IMR-90 (cell line): ENCODE results near the gene BLOC1S6. TPM values are rescaled to one million over a fixed set of nuclear protein-coding genes. Genes with fewer than 3 reads are reported as not detected.

Experiments
- ATAC-seq: fragments of 200-7000 bp; cut with Tn5 transposase; 2 replicates; pipeline ENCODE4 v1.9.1; 2020; ENCODE audit warnings: low read depth, mild to moderate bottlenecking, moderate library complexity
- BruUV-seq: library from RNA; stranded (reverse); fragments of 400-500 nt; replicated peaks from 2 replicates; lab custom pipeline; 2021; lab: Mats Ljungman, UMichigan
- CTCF ChIA-PET: fragments of 300-600 bp; formaldehyde crosslinking; extraction: SDS; loops from one replicate; lab custom pipeline; 2021; ENCODE audit warnings: antibody characterized with exemption; lab: Yijun Ruan, JAX
- POLR2A ChIA-PET: fragments of 300-600 bp; sonication (Branson Sonifier 250); formaldehyde crosslinking; loops from one replicate; lab custom pipeline; 2022; ENCODE audit warnings: antibody characterized with exemption; ENCODE audit not compliant: unreplicated experiment; lab: Charles Lee
- DNase-seq: peaks from one replicate; pipeline ENCODE4 v3.0.0; 2013
- H2AFZ ChIP-seq: replicated peaks from 2 replicates; pipeline ENCODE3; 2013; ENCODE audit warnings: low read length, mild to moderate bottlenecking; ENCODE audit not compliant: poor library complexity
- H2AK5ac ChIP-seq: 2 replicates; pipeline ENCODE4 v1.6.1; 2013; ENCODE audit warnings: low read depth, low read length, inconsistent platforms
- H2AK9ac ChIP-seq: replicated peaks from 2 replicates; pipeline ENCODE3; 2013; ENCODE audit warnings: mild to moderate bottlenecking, low read depth, low read length, moderate library complexity; ENCODE audit not compliant: poor library complexity
- H2BK120ac ChIP-seq: 2 replicates; pipeline ENCODE4 v1.6.1; 2013; ENCODE audit warnings: low read depth, low read length, inconsistent platforms
- H2BK15ac ChIP-seq: 3 replicates; pipeline ENCODE4 v1.6.1; 2013; ENCODE audit warnings: low read depth, low read length, inconsistent platforms
- H2BK20ac ChIP-seq: 2 replicates; pipeline ENCODE4 v1.6.1; 2013; ENCODE audit warnings: low read depth, mild to moderate bottlenecking, inconsistent platforms, low read length, moderate library complexity
- H2BK5ac ChIP-seq: 2 replicates; pipeline ENCODE4 v1.6.1; 2013; ENCODE audit warnings: mild to moderate bottlenecking, low read depth, low read length, inconsistent platforms; ENCODE audit not compliant: poor library complexity, severe bottlenecking
- H3K14ac ChIP-seq: replicated peaks from 2 replicates; pipeline ENCODE4 v1.6.1; 2013; ENCODE audit warnings: low read depth, low read length, inconsistent platforms
- H3K18ac ChIP-seq: 2 replicates; pipeline ENCODE4 v1.6.1; 2013; ENCODE audit warnings: low read depth, low read length, control low read depth
- H3K23ac ChIP-seq: 2 replicates; pipeline ENCODE4 v1.6.1; 2013; ENCODE audit warnings: low read depth, low read length, inconsistent platforms
- H3K27ac ChIP-seq: 2 replicates; pipeline ENCODE4 v1.5.1; 2013; ENCODE audit warnings: mild to moderate bottlenecking, control low read depth, low read length; ENCODE audit not compliant: insufficient read depth
- H3K27me3 ChIP-seq: 2 replicates; pipeline ENCODE4 v1.6.1; 2013; ENCODE audit warnings: low read length; ENCODE audit not compliant: control insufficient read depth, insufficient read depth
- H3K36me3 ChIP-seq: 2 replicates; pipeline ENCODE4 v1.6.1; 2013; ENCODE audit warnings: low read length, mixed read lengths; ENCODE audit not compliant: control insufficient read depth, insufficient read depth
- H3K4ac ChIP-seq: 2 replicates; pipeline ENCODE4 v1.6.1; 2013; ENCODE audit warnings: low read depth, low read length, inconsistent platforms
- H3K4me1 ChIP-seq: 2 replicates; pipeline ENCODE4 v1.6.1; 2013; ENCODE audit warnings: low read length, mixed read lengths; ENCODE audit not compliant: control insufficient read depth, insufficient read depth
- H3K4me2 ChIP-seq: 2 replicates; pipeline ENCODE4 v1.6.1; 2013; ENCODE audit warnings: low read depth, mild to moderate bottlenecking, control low read depth, low read length, moderate library complexity
- H3K4me3 ChIP-seq: 2 replicates; pipeline ENCODE4 v1.5.1; 2013; ENCODE audit warnings: low read depth, mild to moderate bottlenecking, control low read depth, low read length, moderate library complexity; ENCODE audit not compliant: insufficient read depth
- H3K56ac ChIP-seq: 2 replicates; pipeline ENCODE4 v1.6.1; 2013; ENCODE audit warnings: low read length, inconsistent platforms; ENCODE audit not compliant: insufficient read depth; ENCODE audit errors: extremely low read depth
- H3K79me1 ChIP-seq, 2 experiments: 2 replicates each; pipeline ENCODE4 v1.6.1; 2013; ENCODE audit warnings: low read length in 2 of 2, inconsistent platforms in 1 of 2, low read depth in 1 of 2
- H3K9ac ChIP-seq: 2 replicates; pipeline ENCODE4 v1.6.1; 2013; ENCODE audit warnings: low read depth, low read length, control low read depth
- H3K9me1 ChIP-seq: 2 replicates; pipeline ENCODE4 v1.6.1; 2013; ENCODE audit warnings: low read length, inconsistent platforms; ENCODE audit not compliant: insufficient read depth
- H3K9me3 ChIP-seq: 2 replicates; pipeline ENCODE4 v1.6.1; 2013; ENCODE audit warnings: low read length; ENCODE audit not compliant: control insufficient read depth, insufficient read depth
- H4K20me1 ChIP-seq: 2 replicates; pipeline ENCODE4 v1.6.1; 2013; ENCODE audit warnings: low read length, inconsistent platforms; ENCODE audit not compliant: insufficient read depth
- H4K5ac ChIP-seq: 2 replicates; pipeline ENCODE4 v1.6.1; 2013; ENCODE audit warnings: mild to moderate bottlenecking, low read depth, low read length, control low read depth
- H4K8ac ChIP-seq, 2 experiments: 2 replicates each; pipeline ENCODE4 v1.6.1; 2013; ENCODE audit warnings: low read depth in 2 of 2, low read length in 2 of 2, control low read depth in 1 of 2, inconsistent platforms in 1 of 2
- H4K91ac ChIP-seq: 2 replicates; pipeline ENCODE4 v1.6.1; 2013; ENCODE audit warnings: low read depth, low read length, inconsistent platforms; ENCODE audit not compliant: insufficient read depth
- BHLHE40 ChIP-seq: fragments of 150-350 bp; IDR thresholded peaks from 2 replicates; pipeline ENCODE4 v1.6.1; 2016; ENCODE audit warnings: mild to moderate bottlenecking, low read depth, low read length
- CEBPB ChIP-seq: IDR thresholded peaks from 2 replicates; pipeline ENCODE4 v1.6.1; 2012; ENCODE audit warnings: low read depth, low read length, improper control_type of control experiment
- CHD1 ChIP-seq: IDR thresholded peaks from 2 replicates; pipeline ENCODE4 v1.6.1; 2012; ENCODE audit warnings: low read depth, low read length, improper control_type of control experiment
- CTCF ChIP-seq: conservative IDR thresholded peaks from 2 replicates; pipeline ENCODE4 v1.5.1; 2012; ENCODE audit warnings: mild to moderate bottlenecking, low read depth, low read length, improper control_type of control experiment
- ELK1 ChIP-seq: fragments of 150-350 bp; IDR thresholded peaks from 2 replicates; pipeline ENCODE4 v1.6.1; 2016; ENCODE audit warnings: low read depth, mild to moderate bottlenecking, low read length, moderate library complexity, borderline replicate concordance
- FOS ChIP-seq: fragments of 150-350 bp; IDR thresholded peaks from 2 replicates; pipeline ENCODE4 v1.6.1; 2016; ENCODE audit warnings: low read depth, low read length
- MAFK ChIP-seq: IDR thresholded peaks from 2 replicates; pipeline ENCODE4 v1.6.1; 2012; ENCODE audit warnings: low read depth, low read length, improper control_type of control experiment
- MAZ ChIP-seq: IDR thresholded peaks from 2 replicates; pipeline ENCODE4 v1.6.1; 2012; ENCODE audit warnings: low read depth, mild to moderate bottlenecking, low read length, improper control_type of control experiment, moderate library complexity, borderline replicate concordance
- MXI1 ChIP-seq: IDR thresholded peaks from 2 replicates; pipeline ENCODE4 v1.6.1; 2012; ENCODE audit warnings: low read depth, mild to moderate bottlenecking, low read length, moderate library complexity, borderline replicate concordance
- NFE2L2 ChIP-seq: fragments of 150-350 bp; IDR thresholded peaks from 2 replicates; pipeline ENCODE4 v1.6.1; 2016; ENCODE audit warnings: low read depth, mild to moderate bottlenecking, low read length
- POLR2A ChIP-seq: IDR thresholded peaks from 2 replicates; pipeline ENCODE4 v1.6.1; 2012; ENCODE audit warnings: mild to moderate bottlenecking, low read depth, low read length
- RAD21 ChIP-seq: IDR thresholded peaks from 2 replicates; pipeline ENCODE4 v1.6.1; 2012; ENCODE audit warnings: low read length, improper control_type of control experiment
- RCOR1 ChIP-seq: IDR thresholded peaks from 2 replicates; pipeline ENCODE4 v1.6.1; 2012; ENCODE audit warnings: mild to moderate bottlenecking, low read length, improper control_type of control experiment; ENCODE audit not compliant: insufficient replicate concordance
- RFX5 ChIP-seq: IDR thresholded peaks from 2 replicates; pipeline ENCODE4 v1.8.0; 2012; ENCODE audit warnings: low read depth, mild to moderate bottlenecking, low read length, moderate library complexity
- SMC3 ChIP-seq: fragments of 150-350 bp; IDR thresholded peaks from 2 replicates; pipeline ENCODE4 v1.6.1; 2016; ENCODE audit warnings: low read depth, mild to moderate bottlenecking, antibody characterized with exemption, low read length, moderate library complexity
- USF2 ChIP-seq: fragments of 150-350 bp; IDR thresholded peaks from 2 replicates; pipeline ENCODE4 v1.6.1; 2017; ENCODE audit warnings: mild to moderate bottlenecking, antibody characterized with exemption, low read length, low read depth
- WGBS, 2 experiments: methylation state at CpG; one replicate each; pipeline versions ENCODE4 v1.1.5 to v1.1.7; 2013; ENCODE audit warnings: missing lambda C conversion rate in 2 of 2; ENCODE audit not compliant: insufficient read length in 1 of 2; ENCODE audit errors: extremely low coverage in 2 of 2; 5-methylcytosine and 5-hydroxymethylcytosine counted together
- dilution Hi-C: fragments of 300-500 bp; cut with HindIII; formaldehyde crosslinking; loops from one replicate; pipeline ENCODE4 v1.14.3; 2018; ENCODE audit warnings: low sequenced_read_pairs; ENCODE audit not compliant: unreplicated experiment
- in situ Hi-C: fragments of 300-500 bp; cut with MboI; formaldehyde crosslinking; loops from 3 replicates; pipeline ENCODE4 v1.14.3; 2019; ENCODE audit warnings: low sequenced_read_pairs, inconsistent platforms, mixed read lengths
- intact Hi-C: fragments of 100-400 bp; cut with micrococcal nuclease; formaldehyde crosslinking; loops from 2 replicates; pipeline ENCODE4 v1.10.0; 2022
- polyA plus RNA-seq, 3 experiments: library from polyadenylated mRNA; depleted of rRNA; stranded (reverse); fragments of >200 nt; gene quantifications; 2 replicates each; pipeline ENCODE4 v1.2.3, GENCODE V29; 2012; ENCODE audit warnings: low replicate concordance in 1 of 3
- total RNA-seq: library from RNA; depleted of rRNA; stranded (reverse); fragments of >200 nt; gene quantifications from 2 replicates; pipeline ENCODE4 v1.2.3, GENCODE V29; 2012

The BLOC1S6 gene
- total and polyA plus RNA-seq, 2 of the 4 experiments (the other 2 are of a cell fraction) = 21.7 to 40.9 TPM

GRCh38 chr15:45546789-45547188 is 40.4 kb upstream of the BLOC1S6 start:
- 0 out of 2 replicates have a peak, but pooled peaks cover 1% of the 10 kb centered on the region for H3K4me1 ChIP-seq
- H3K9me3 ChIP-seq = no peaks in the 10 kb centered on the region
- H2BK20ac ChIP-seq = no peak overlapping the region
- H4K91ac ChIP-seq = no peak overlapping the region
- 91% methylated on average over 2 of the region's 7 CpGs; no CpG with 5 or more reads in 1 of the 2 experiments for WGBS, 2 experiments
- no TSS peak for BruUV-seq
- H3K56ac ChIP-seq = no peak overlapping the region
- H2AFZ ChIP-seq = no peak overlapping the region
- POLR2A ChIA-PET = no interaction called here
- no peaks in the 10 kb centered on the region for H3K36me3 ChIP-seq
- H3K9me1 ChIP-seq = no peaks in the 10 kb centered on the region
- H3K23ac ChIP-seq = no peak overlapping the region
- H3K4me2 ChIP-seq = no peak overlapping the region
- intact Hi-C loops (no loop called here), dilution Hi-C loops (no loop called here), in situ Hi-C loops (no loop called here)
- no peak overlapping the region for H3K27ac ChIP-seq
- H3K79me1 ChIP-seq = no peaks in the 10 kb centered on the region
- no peak overlapping the region for H2BK120ac ChIP-seq
- no peak overlapping the region for H3K4ac ChIP-seq
- no peaks in the 10 kb centered on the region for H4K20me1 ChIP-seq
- no peak overlapping the region for H2BK15ac ChIP-seq
- no peak overlapping the region for H4K8ac ChIP-seq
- H2AK5ac ChIP-seq = no peak overlapping the region
- ATAC-seq = no peak
- no peak for DNase-seq
- no peak overlapping the region for H2AK9ac ChIP-seq
- CTCF ChIA-PET = no interaction called here
- no peak overlapping the region for H3K4me3 ChIP-seq
- H3K14ac ChIP-seq = no peak overlapping the region
- H2BK5ac ChIP-seq = no peak overlapping the region
- H4K5ac ChIP-seq = no peak overlapping the region
- no peak overlapping the region for H3K18ac ChIP-seq
- no peaks in the 10 kb centered on the region for H3K27me3 ChIP-seq
- TF ChIP-seq BHLHE40 = no peak
- no peak for TF ChIP-seq RFX5
- TF ChIP-seq CTCF = no peak
- no peak for TF ChIP-seq MAFK
- no peak for TF ChIP-seq USF2
- no peak for TF ChIP-seq FOS
- TF ChIP-seq RCOR1 = no peak
- TF ChIP-seq POLR2A = no peak
- TF ChIP-seq CEBPB = no peak
- no peak for TF ChIP-seq ELK1
- no peak for TF ChIP-seq MXI1
- TF ChIP-seq MAZ = no peak
- no peak for TF ChIP-seq RAD21
- no peak for TF ChIP-seq CHD1
- TF ChIP-seq NFE2L2 = no peak
- TF ChIP-seq SMC3 = no peak
- H3K9ac ChIP-seq = no peak overlapping the region
